GM21528 (cell line): ENCODE data around the gene CAMKV.

Source experiments
- ATAC-seq: cut with Tn5 transposase; IDR thresholded peaks from one replicate; pipeline ENCODE4 v1.9.1; 2021; ENCODE audit warnings: mild to moderate bottlenecking, moderate library complexity; ENCODE audit not compliant: unreplicated experiment, low FRiP score

CAMKV gene

DNA sequence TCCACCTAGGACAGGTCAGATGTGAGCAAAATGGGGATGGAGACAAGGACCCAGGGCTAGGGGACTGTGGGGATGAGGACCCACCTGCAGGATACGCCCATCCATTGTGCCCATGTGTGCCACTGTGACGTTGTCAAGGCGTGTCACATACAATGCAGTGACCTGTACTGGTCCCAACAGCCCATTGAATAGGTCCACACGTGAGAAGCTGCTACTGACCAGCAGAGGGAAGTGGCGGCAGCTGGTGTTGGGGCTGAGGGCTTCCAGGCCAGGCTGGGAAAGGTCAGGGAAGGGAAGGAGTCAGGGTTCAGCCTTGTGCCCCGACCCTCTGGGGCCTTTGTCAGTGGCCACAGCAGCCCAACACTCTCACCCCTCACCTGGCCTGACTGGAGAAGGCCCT lies 29.3 kb upstream of the CAMKV start:
- no peak for ATAC-seq

DNA sequence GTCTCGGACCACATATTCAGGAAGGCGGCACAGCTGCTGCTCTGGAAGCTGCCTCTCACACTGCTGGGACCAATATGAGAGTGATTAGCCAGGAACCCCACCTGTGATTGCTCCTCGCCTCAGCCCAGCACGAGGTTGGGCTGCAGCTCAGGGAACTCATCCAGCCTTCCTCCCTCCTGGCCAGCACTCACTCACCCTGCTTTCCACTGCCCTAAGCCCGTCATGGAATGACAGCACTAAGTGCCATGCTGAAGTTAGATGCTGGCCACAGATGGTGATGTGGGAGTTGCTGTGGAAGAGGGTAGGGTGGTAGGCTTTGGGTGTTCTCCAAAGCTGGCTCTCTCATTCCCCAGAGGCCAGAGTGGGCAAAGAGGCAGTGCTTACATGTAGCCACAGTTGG lies 26.6 kb upstream of the CAMKV start:
- no peak for ATAC-seq

DNA sequence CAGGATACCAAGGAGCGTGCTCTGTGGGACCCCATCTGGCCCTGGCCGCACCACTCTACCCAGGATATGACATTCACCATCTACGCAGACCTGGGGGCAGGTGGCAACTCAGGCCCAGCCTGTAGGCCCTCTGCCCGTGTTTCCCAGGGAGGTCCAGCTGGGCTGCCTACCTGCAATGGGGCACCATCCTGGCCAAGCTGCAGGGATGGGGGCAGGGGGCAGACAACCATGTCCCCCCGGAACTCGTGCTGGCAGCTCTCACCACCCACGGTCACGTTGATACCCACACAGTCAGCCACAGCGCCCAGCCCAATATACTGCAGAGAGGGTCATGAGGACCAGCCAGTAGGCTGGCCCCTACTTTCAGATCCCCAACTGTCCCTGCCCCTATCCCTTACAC lies 26.1 kb upstream of the CAMKV start:
- ATAC-seq = no peak

DNA sequence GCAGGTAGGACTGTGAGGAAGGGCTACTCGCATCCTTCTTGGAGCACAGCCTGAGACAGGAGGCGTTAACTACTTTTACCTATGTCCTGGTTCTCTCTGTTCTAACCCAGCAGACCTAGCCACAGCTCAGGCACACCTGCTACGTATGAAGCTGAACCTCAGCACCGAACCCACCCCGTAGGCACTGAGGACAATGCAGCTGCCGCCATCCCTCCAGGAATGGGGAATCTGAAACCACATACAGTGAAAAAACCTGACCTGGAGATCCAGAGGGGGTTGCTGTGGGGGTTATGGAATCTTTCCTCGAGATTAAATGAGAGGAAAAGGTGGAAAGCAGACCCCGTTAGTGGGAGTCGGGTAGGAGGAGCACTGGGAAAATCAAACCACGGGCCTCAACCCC lies 19.6 kb upstream of the CAMKV start:
- ATAC-seq = no peak

DNA sequence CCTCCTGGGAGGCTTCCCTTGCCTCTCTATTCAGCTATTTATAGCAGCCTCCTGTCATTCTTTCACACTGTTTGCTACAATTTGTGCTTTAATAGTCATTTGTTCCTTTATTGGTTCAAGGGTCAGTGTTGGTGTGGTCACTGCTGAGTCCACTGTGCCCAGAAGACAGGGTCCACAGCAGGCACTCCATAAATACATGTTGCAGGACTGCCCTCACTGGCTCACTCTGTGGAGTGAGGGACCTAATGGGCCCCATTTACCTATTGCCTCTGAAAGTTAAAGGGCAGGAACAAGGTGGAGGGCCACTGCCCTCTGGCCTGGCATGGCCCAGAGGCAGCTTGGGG lies 17.2 kb upstream of the CAMKV start:
- no peak for ATAC-seq

DNA sequence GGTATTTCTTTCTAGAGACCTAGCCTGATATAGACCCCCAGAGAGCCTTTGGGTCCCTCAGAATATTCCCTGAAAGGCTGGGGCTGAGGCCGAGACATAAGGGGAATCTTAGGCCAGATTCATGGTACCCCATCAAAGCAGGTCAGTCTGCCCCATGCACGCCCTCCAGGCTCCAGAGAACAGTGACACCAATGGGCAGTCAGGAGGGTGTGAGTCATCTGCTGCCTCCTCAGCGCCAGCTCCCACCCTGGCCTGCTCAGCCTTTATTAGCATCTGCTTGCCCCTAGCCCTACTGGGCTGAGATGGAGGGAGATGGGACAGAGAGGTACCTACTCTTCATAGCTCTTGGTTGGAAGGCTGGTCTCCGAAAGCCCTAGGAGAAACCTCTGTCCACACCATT lies 14.3 kb upstream of the CAMKV start:
- no peak for ATAC-seq

DNA sequence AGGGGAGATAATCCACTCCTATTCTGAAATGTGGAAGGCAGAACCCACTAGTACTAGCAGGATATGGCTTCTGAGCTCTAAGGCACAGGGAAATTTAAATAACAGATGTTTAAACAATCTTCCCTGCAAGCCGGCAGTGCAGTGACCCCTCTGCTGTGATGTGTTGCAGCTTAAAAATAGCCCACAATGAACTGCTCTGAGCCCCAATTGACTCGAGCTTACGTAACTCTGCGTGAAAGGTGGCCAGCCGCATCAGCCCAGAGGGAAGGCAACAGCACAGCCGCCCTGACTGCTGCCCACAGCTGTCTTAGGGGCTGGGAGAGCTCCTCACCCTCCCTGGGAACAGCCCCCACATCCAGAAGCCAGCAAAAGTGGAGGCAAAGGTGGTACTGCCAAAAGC lies 12.5 kb upstream of the CAMKV start:
- no peak for ATAC-seq

DNA sequence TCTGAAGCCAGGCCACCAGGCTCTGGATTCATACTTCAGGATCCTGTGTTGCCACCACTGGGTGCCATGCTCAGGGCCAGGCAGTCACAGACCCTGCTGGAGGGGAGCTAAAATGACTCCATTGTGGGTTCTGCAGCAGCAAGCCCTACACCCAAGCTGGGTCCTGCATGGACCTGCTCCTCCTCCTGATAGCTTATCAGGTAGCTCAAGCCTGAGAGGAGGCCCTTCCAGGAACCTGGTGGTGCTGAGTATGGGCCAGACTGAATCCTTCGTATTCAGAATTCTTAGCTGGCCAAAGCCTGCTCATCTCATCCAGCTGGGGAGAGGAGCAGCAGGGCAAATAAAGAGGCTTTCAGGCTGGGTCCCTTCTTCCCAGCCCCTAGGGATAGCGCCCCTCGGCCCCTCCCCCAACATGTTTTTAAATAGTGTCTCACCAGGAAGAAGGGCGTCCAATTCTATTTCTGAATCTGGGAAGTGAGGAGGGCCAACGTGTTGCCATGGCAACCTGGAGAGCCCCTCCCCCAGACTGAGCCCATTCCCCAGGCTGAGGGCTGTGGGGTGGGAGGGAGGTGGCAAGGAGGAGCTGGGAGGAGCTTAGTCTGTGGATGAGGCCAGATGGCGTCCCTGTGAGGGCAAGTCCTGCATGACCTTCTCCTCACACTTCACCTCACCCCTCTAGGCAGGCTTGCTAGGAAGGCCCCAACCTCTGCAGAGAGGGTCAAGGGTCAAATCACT lies 11.0 kb upstream of the CAMKV start:
- no peak for ATAC-seq

DNA sequence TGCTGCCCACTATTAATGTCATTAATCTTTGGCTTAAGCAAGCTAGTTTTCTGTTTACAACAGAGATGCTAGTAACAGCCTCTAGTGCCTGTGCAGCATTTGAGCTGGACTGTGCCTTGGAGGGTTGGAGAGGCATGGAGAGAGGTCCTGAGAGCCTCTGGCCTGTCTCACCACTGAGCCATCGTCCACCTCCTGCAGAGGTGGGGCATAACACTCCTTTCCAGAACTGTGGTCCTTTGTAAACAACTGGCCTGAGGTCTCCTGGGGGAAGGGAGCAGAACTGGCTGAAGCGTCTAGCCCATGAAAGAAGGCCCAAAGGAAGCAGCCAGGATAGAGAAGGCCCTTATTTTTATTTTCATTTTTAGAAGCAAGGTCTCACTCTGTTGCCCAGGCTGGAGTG lies 10.0 kb upstream of the CAMKV start:
- no peak for ATAC-seq

DNA sequence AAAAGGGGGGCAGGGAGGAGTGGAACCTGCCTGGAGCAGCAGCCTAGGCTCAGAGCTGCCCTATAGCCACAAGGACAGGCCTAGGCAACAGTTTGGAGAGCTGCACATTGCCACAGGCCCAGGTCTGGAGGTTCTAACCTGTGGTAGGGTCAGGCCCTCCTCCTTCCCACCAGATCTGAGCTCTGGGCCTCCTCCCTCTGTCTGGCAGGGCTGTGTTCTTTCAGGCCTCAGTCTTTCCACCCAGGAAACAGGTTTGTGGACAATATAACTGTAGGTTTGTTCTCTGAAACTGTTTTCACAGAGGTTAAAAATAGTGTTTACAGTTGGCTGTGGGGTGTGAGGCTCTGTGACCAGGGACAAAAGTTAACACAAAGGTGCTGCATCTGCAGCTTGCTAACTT lies 9.0 kb upstream of the CAMKV start:
- ATAC-seq = no peak

DNA sequence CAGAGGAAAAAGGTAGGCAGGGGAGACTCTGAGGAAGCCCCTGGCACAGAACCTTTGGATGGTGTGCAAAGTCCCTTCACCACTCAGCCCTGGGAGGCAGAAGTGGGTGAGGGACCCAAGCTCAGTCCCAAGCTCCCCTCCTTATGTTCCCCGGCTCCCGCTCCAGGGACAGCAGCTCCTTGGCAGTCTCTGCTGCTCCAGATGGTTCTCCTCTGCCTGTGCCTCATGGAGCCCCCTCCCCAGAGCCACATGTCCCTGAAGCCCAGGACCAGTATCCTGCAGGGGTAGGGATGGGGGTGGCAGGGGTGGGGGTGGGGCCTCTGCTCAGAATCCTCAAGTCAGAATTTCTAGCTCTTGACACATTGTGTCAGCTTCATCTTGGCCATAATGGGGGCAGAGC lies 8.0 kb upstream of the CAMKV start:
- no peak for ATAC-seq

DNA sequence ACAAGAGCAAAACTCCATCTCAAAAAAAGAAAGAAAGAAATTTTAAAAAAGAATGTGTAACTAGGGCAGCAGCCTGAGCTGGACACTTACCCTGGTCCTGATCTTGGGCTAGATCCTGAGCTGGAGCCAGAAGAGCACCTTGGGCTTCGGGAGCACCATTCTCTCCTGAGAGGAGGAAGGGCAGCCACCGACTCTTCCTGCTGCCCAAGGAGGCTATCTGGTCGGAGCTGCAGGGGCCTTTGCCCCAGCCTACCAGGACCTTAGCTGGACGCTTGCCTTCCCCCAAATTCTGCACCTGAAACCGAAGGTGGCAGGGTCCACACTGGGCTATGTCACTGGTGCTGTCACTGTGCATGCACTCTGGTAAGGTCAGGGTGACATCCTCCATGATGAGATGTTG lies 6.9 kb upstream of the CAMKV start:
- ATAC-seq = no peak

DNA sequence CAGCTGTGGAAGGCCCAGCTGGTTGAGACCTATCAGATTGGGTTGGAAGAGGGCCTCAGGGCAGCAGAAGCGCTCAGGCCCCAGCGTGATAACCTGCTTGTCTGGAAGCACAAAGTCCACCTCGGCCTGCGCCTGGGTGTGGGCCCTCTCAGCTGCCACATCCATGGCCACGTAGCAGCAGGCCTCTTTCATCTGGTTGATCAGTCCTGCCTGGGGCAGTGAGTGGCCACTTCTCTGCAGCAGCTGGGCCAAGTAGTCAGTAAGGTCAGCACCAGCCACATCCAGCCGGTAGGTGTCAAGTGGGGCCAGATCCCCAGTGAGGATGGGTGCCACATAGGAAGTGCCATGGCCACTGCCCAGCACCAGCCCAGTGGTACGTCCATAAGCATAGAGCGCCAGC lies 3.9 kb upstream of the CAMKV start:
- ATAC-seq = no peak

DNA sequence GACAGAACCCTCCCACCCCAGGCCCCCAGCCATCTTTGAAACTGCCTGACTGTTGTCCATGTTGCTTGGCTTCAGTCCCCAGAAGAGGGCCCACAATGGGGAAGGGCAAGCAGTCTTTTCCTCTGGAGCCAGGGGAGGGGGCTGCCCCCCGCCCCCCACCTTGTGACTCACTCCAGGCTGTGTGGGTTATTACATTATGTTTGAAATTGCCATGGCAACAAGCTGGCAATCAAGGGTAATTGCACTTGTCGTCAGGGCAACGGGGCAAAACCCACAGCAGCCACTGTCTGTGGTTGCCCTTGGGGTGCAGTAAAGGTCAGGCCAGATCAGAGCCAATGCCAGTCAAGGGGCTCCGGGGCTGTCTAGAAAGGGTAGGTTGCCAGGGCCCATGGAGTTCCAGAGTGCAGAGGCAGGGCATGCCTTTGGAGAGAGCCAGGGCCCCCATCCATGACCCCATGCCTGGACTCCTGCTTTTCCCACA lies 3.1 kb upstream of the CAMKV start:
- no peak for ATAC-seq

DNA sequence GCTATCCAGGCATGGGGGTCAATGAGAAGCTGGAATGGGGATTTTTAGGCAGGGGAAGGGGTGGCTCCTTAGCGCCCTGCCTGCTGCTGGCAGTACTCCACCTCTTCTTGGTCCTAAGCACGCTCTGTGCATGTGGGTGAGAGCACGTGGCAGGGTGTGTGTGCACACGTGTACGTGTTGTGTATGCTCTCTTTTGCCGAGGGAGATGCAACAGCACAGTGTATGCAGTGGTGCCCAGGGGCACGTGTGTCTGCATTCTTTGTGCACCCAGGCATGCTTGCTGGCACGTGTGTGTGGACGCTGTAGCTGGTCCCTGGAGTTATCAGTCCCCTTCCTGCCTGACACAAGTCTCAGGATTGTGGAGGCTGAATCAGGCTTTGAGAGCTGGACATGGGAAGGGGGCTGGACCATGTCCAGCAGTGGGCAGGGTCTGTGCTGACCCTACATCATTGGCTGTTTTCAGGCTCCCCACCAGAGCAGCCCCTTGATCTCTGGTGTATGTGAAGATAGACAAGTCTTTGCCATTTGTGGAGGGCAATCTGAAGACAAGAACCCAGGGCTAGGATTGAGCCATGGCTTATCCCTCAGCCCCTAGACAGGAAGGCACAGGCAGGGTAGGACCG lies 1.9 kb upstream of the CAMKV start:
- no peak for ATAC-seq

DNA sequence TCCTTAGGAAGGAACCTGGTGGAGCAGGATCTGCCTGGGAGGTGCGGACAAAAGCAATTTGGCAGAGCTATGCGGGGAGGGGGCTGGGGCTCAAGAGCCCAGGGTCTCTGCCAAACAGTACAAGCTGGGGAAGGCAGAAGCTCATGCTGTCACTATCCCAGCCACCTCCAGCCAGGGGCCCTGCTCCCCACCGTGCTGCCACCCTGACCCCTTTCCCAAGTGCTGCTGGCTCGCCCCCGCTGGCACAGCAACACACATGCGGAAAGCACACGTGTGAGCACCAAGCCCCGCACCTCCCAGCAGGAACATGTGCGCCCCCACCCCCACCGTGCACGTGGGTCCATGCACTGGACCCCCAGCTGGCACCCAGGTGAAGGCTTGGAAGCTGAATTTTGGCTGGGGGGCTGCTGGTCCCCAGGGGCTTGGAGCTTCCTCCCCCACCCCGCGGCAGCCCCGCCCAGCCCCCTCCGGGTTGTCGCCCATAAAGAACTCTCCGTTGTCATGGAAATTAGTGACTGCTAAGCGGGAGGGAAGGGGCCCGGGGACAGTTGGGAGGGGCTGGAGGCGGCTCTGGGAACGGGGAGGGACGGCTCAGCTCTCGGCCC lies 742 bp downstream of the CAMKV start:
- ATAC-seq = no peak

DNA sequence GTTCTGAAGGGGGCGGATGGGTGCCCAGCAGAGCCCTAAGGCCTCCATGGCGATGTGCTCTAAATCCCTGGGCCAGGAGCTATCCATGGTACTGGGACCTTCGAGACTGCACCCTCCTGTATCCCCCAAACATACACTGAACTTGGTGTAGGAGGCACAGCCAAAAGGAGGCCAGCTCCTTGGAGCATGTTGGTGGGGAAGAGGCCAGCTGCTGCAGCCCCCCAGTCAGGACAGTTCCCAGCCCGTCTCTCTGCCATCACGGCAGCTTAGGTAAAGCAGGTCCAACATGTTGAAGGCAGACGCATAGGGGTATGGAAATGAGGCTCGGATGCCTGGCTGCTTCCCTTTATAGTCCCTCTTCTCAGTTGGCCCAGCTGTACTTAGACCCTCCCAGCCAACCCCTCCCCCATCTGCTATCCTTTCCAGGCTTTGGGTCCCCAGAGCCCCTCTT lies 1.8 kb downstream of the CAMKV start:
- no peak for ATAC-seq

DNA sequence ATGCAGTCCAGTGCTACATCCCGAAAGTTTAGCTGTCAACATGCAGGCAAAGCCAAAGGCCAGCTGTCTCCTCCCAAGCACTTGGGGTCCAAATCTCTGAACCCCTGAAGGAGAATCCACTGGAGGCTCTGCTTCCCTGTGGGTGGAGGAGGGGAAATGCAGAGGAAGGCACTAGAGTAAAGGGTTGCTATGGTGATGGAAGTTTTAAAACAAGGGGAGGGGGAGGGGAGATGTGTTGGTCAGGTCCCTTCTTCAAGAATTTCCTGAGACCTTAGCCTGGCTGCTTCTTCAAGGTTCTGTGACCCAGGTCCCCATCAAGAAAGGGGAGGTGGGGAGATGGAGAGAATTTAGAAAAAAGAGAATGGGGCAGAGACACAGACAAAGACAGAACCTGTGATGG lies 2.3 kb downstream of the CAMKV start:
- ATAC-seq = no peak

DNA sequence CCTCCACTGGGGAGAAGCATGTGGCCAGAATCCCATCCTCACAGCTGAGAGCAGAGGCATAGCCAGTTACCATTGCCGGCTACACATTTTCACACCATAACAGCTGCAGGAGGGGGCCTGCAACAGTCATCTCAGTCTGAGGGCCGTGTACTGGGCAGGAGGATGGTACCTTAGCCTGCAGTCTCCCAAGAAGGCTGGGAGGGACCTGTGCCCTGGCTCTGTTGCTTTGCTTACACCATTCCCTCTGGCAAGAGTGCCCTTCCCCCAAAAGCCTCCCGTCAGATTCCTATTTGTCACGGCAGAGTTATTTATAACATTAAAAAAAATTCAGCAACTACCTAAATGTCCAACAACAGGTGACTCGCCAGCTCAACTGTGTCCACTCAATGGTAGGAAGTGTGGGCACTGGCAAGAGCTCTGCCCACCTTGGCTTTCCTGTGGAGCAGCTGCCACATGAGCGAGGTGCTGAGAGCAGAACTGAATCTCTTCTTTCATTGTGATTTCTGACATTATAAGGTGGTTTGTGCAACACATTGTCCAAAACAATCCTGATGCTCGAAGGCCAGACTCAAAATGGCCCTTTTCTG lies 4.4 kb downstream of the CAMKV start:
- no peak for ATAC-seq

DNA sequence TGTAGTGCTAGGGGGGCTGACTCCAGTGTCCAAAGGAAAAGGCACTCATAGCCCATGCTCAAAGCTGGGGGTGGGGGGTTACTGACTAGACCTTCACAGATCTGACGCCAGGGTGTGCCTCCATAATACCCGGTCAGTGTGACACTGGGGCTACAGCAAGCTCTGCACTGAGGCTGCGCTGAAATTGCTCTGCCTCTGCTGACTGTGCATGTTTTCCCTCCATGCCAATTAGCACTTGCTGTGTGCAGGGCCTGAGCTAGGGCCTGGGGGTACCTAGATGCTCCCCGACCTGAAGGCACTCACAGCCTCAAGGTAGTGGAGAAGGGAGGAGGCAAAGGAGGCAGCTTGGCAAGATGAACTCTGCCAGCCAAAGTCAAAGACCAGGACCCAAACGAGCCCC lies 5.2 kb downstream of the CAMKV start:
- ATAC-seq = no peak

DNA sequence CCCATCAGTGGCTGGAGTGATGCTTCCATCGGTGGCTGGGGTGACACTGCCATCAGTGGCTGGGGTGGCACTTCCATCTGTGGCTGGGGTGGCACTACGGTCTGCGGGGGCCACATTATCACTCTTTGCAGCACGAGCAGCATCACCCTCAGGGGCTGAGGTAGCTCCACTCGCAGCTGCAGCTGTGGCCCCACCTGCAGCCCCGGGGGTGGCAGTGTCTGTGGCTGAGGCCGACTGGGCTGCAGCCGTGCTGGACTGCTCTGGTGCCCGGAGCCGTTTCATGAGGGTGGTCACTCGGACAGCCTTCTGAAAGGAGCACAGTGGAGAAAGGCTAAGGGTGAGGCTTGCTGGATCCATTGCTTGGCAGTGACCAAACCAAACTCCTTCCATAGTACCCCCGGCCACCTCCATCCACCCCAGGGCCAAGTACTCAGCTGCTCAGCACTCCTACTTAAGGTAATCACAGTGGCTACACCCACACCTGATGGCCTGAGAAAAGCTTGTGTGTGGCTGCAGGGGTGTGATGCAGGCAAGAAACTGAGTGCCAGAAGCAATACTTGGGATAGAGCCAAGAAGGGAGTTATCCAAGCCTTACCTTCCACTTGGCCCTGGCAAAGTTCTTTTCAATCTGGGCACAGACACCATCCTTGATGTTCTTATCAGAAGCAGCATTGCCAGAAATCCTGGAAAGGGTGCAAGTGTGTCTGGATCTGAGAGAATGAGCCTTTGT lies 10.0 kb downstream of the CAMKV start:
- no peak for ATAC-seq
